Ishikawa (cell line): ENCODE measurements around the gene ZBTB40.

Experiments
- CEBPB ChIP-seq: IDR thresholded peaks from 2 replicates; pipeline ENCODE4 v1.6.1; 2012
- CREB1 ChIP-seq: IDR thresholded peaks from 2 replicates; pipeline ENCODE4 v1.6.1; 2012; ENCODE audit warnings: low read depth
- EGR1 ChIP-seq: IDR thresholded peaks from 2 replicates; pipeline ENCODE4 v1.6.1; 2012
- EP300 ChIP-seq: IDR thresholded peaks from 2 replicates; pipeline ENCODE4 v1.6.1; 2012; ENCODE audit warnings: borderline replicate concordance
- FOXM1 ChIP-seq: IDR thresholded peaks from 2 replicates; pipeline ENCODE4 v1.6.1; 2012; ENCODE audit warnings: low read depth, borderline replicate concordance
- MAX ChIP-seq: IDR thresholded peaks from 2 replicates; pipeline ENCODE4 v1.6.1; 2012
- NFIC ChIP-seq: IDR thresholded peaks from 2 replicates; pipeline ENCODE4 v1.6.1; 2012
- RAD21 ChIP-seq: IDR thresholded peaks from 2 replicates; pipeline ENCODE4 v1.6.1; 2012; ENCODE audit warnings: low read depth
- REST ChIP-seq: IDR thresholded peaks from 2 replicates; pipeline ENCODE4 v1.6.1; 2012; ENCODE audit warnings: low read depth, mild to moderate bottlenecking
- TAF1 ChIP-seq: IDR thresholded peaks from 2 replicates; pipeline ENCODE4 v1.6.1; 2012; ENCODE audit warnings: low read depth, mild to moderate bottlenecking
- TCF12 ChIP-seq: IDR thresholded peaks from 2 replicates; pipeline ENCODE4 v1.6.1; 2012; ENCODE audit warnings: low read depth
- TEAD4 ChIP-seq: IDR thresholded peaks from 2 replicates; pipeline ENCODE4 v1.6.1; 2012
- USF1 ChIP-seq: IDR thresholded peaks from 2 replicates; pipeline ENCODE4 v1.6.1; 2012
- YY1 ChIP-seq: IDR thresholded peaks from 2 replicates; pipeline ENCODE4 v1.6.1; 2012; ENCODE audit warnings: low read depth
- ZBTB7A ChIP-seq: IDR thresholded peaks from 2 replicates; pipeline ENCODE4 v1.6.1; 2012; ENCODE audit warnings: low read depth

Gene ZBTB40

GRCh38 chr1:22451702-22452480 is at the start of gene ZBTB40:
Gene ZBTB40 (plus strand): TSS chr1:22451851. CDS start chr1:22489949, 38,098 bp downstream.
- peak; percentile 98 for TF ChIP-seq YY1
- no peak for TF ChIP-seq FOXM1
- peak; percentile 57 for TF ChIP-seq TEAD4
- TF ChIP-seq RAD21, result no peak
- peak; percentile 87 for TF ChIP-seq ZBTB7A
- TF ChIP-seq EP300, result peak; percentile 47; the same call in 1 of the 2 replicates
- TF ChIP-seq TCF12, result peak; percentile 76
- TF ChIP-seq EGR1, result peak; percentile 68
- TF ChIP-seq TAF1, result peak; percentile 53
- 0 out of 2 replicates have a peak, but pooled peaks have one; percentile 46 for TF ChIP-seq CREB1
- no peak for TF ChIP-seq REST
- TF ChIP-seq USF1, result peak; percentile 99
- TF ChIP-seq NFIC, result peak; percentile 62
- TF ChIP-seq CEBPB, result no peak; the same call in 1 of the 2 replicates
- peak; percentile 85 for TF ChIP-seq MAX

- TF ChIP-seq TEAD4 (no peak), EGR1 (no peak), EP300 (no peak)
Measured at GRCh38 chr1:22402356-22403053, 49.1 kb upstream of the ZBTB40 start.

GRCh38 chr1:22404486-22404885 is 47.2 kb upstream of the ZBTB40 start:
- TF ChIP-seq ZBTB7A (no peak), CEBPB (no peak), CREB1 (no peak), TCF12 (no peak), TEAD4 (no peak), FOXM1 (no peak), RAD21 (no peak), NFIC (no peak), EP300 (no peak), REST (no peak), MAX (no peak), YY1 (no peak), TAF1 (no peak), USF1 (no peak), EGR1 (no peak)

- TF ChIP-seq EP300 (no peak), EGR1 (no peak), NFIC (no peak), MAX (no peak), FOXM1 (no peak), ZBTB7A (no peak), CREB1 (no peak), USF1 (no peak), TEAD4 (no peak)
Measured at GRCh38 chr1:22406722-22407495, 44.7 kb upstream of the ZBTB40 start.
